ENCODE results near the gene G0S2. TPM values are rescaled to one million over a fixed set of nuclear protein-coding genes. Genes with fewer than 3 reads are reported as not detected.

The G0S2 gene
- polyA plus RNA-seq, 1 of the 3 experiments (the other 2 are of a cell fraction) = 43.2 TPM

DNA sequence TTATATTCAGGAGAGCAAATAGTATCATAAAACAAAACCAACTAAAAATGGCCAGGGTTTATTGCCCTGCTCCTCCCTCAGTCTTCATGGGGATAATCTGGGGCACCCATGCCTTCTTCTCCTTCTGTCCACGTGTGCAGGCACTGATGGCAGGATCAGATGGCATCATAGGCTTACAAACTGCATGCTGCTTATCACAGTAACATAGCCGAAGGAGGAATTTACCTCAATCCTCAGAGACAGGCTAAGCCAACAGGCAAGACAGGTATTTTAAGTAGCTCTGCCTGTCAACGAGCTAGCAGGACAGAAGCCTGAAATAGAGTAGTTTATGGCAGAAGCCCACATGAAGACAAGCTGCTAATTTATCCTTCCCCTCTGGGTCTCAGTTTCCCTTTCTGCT, 32.4 kb upstream of the G0S2 start:
- CTCF ChIA-PET = interaction anchor here (0.7 to 3.7 kb wide), 8 partner anchors 12 to 77 kb away, joined by 3 to 16 read pairs (median 4); no protein-coding TSS in a partner anchor
- no peak overlapping the region for H2AFZ ChIP-seq (ENCODE audit: low read depth)
- no peaks in the 10 kb centered on the region for H3K9me2 ChIP-seq
- peaks cover 31 to 38% of the 10 kb centered on the region in 2 experiments for H3K4me1 ChIP-seq (ENCODE audit: control insufficient read depth in 1 of 2, insufficient read depth in 2 of 2, low read depth in 1 of 2, low read length in 1 of 2)
- H3K9me3 ChIP-seq = no peaks in the 10 kb centered on the region
- peak overlapping the region; percentile 71 to 86; a peak in 3 of 4 replicates for H3K27ac ChIP-seq (ENCODE audit: low read depth in 2 of 2, low read length in 1 of 2)
- H3K4me3 ChIP-seq (ENCODE audit: low read depth in 2 of 2, low read length in 1 of 2) = no peak overlapping the region
- H3K4me2 ChIP-seq = 0 out of 2 replicates have a peak overlapping the region, but pooled peaks have one; percentile 24
- H3K9ac ChIP-seq = no peak overlapping the region
- no peaks in the 10 kb centered on the region for H4K20me1 ChIP-seq (ENCODE audit: insufficient read depth)
- 51% methylated on average over 3 of the region's 3 CpGs for WGBS (ENCODE audit: low lambda C conversion rate)
- POLR2A ChIA-PET = no interaction called here
- H3K27me3 ChIP-seq (ENCODE audit: insufficient read depth) = no peaks in the 10 kb centered on the region
- H3K36me3 ChIP-seq (replicated peaks in 1 of 2; ENCODE audit: control insufficient read depth in 1 of 2, insufficient read depth in 2 of 2, low read length in 1 of 2) = peaks cover 0 to 5% of the 10 kb centered on the region in 2 experiments
- DNase-seq = no peak
- peaks cover 3% of the 10 kb centered on the region for H3F3A ChIP-seq (replicated peaks; ENCODE audit: insufficient read depth)
- H3K79me2 ChIP-seq (ENCODE audit: insufficient read depth) = no peaks in the 10 kb centered on the region; the same call in 1 of the 2 replicates
- TF ChIP-seq, protein P1, sequence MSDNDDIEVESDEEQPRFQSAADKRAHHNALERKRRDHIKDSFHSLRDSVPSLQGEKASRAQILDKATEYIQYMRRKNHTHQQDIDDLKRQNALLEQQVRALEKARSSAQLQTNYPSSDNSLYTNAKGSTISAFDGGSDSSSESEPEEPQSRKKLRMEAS (IDR thresholded peaks at IDR 0.05; ENCODE audit: low read depth) = no peak
- TF ChIP-seq RXRA (IDR thresholded peaks at IDR 0.05; ENCODE audit: borderline replicate concordance, low read depth) = no peak
- TF ChIP-seq EP300 (IDR thresholded peaks at IDR 0.05; ENCODE audit: borderline replicate concordance in 1 of 2, low read depth in 1 of 2, low read length in 1 of 2) = no peak
- no peak for TF ChIP-seq ELF1 (IDR thresholded peaks at IDR 0.05)
- no peak for TF ChIP-seq POLR2AphosphoS5 (IDR thresholded peaks at IDR 0.05; ENCODE audit: low read depth, low read length)
- no peak for TF ChIP-seq TCF12 (IDR thresholded peaks at IDR 0.05)
- no peak for TF ChIP-seq FOXJ3 (CRISPR knock-in tag; IDR thresholded peaks at IDR 0.05)
- TF ChIP-seq TAF1 (IDR thresholded peaks at IDR 0.05; ENCODE audit: borderline replicate concordance, low read depth, low read length) = no peak
- TF ChIP-seq, protein P2, sequence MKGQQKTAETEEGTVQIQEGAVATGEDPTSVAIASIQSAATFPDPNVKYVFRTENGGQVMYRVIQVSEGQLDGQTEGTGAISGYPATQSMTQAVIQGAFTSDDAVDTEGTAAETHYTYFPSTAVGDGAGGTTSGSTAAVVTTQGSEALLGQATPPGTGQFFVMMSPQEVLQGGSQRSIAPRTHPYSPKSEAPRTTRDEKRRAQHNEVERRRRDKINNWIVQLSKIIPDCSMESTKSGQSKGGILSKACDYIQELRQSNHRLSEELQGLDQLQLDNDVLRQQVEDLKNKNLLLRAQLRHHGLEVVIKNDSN (IDR thresholded peaks at IDR 0.05; ENCODE audit: borderline replicate concordance, low read depth) = no peak
- no peak for TF ChIP-seq RCOR1 (IDR thresholded peaks at IDR 0.05; ENCODE audit: low read length)
- TF ChIP-seq IRF3 (IDR thresholded peaks at IDR 0.05; ENCODE audit: low read depth, low read length) = no peak
- no peak for TF ChIP-seq GATA2 (CRISPR knock-in tag; IDR thresholded peaks at IDR 0.05)
- TF ChIP-seq, protein P3, sequence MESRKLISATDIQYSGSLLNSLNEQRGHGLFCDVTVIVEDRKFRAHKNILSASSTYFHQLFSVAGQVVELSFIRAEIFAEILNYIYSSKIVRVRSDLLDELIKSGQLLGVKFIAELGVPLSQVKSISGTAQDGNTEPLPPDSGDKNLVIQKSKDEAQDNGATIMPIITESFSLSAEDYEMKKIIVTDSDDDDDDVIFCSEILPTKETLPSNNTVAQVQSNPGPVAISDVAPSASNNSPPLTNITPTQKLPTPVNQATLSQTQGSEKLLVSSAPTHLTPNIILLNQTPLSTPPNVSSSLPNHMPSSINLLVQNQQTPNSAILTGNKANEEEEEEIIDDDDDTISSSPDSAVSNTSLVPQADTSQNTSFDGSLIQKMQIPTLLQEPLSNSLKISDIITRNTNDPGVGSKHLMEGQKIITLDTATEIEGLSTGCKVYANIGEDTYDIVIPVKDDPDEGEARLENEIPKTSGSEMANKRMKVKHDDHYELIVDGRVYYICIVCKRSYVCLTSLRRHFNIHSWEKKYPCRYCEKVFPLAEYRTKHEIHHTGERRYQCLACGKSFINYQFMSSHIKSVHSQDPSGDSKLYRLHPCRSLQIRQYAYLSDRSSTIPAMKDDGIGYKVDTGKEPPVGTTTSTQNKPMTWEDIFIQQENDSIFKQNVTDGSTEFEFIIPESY (IDR thresholded peaks at IDR 0.05; ENCODE audit: borderline replicate concordance, low read depth) = no peak
- no peak for TF ChIP-seq TEAD4 (IDR thresholded peaks at IDR 0.05; ENCODE audit: borderline replicate concordance, insufficient read depth)
- no peak for TF ChIP-seq SMC3 (IDR thresholded peaks at IDR 0.05; ENCODE audit: low read depth, low read length)
- no peak for TF ChIP-seq YY1 (IDR thresholded peaks at IDR 0.05; ENCODE audit: low read depth)
- TF ChIP-seq NFIC (IDR thresholded peaks at IDR 0.05; ENCODE audit: borderline replicate concordance) = no peak
- TF ChIP-seq, protein P4, sequence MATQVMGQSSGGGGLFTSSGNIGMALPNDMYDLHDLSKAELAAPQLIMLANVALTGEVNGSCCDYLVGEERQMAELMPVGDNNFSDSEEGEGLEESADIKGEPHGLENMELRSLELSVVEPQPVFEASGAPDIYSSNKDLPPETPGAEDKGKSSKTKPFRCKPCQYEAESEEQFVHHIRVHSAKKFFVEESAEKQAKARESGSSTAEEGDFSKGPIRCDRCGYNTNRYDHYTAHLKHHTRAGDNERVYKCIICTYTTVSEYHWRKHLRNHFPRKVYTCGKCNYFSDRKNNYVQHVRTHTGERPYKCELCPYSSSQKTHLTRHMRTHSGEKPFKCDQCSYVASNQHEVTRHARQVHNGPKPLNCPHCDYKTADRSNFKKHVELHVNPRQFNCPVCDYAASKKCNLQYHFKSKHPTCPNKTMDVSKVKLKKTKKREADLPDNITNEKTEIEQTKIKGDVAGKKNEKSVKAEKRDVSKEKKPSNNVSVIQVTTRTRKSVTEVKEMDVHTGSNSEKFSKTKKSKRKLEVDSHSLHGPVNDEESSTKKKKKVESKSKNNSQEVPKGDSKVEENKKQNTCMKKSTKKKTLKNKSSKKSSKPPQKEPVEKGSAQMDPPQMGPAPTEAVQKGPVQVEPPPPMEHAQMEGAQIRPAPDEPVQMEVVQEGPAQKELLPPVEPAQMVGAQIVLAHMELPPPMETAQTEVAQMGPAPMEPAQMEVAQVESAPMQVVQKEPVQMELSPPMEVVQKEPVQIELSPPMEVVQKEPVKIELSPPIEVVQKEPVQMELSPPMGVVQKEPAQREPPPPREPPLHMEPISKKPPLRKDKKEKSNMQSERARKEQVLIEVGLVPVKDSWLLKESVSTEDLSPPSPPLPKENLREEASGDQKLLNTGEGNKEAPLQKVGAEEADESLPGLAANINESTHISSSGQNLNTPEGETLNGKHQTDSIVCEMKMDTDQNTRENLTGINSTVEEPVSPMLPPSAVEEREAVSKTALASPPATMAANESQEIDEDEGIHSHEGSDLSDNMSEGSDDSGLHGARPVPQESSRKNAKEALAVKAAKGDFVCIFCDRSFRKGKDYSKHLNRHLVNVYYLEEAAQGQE (IDR thresholded peaks at IDR 0.05; ENCODE audit: low read depth, low read length) = no peak

All from SK-N-SH (cell line).